Measurements from ENCODE around the gene DTNA.

GRCh38 chr18:34767601-34768027, 57.5 kb downstream of the DTNA start:
- TF ChIP-seq POLR2A (IDR thresholded peaks at IDR 0.05) = no peak
- no peak for TF ChIP-seq CTCF (IDR thresholded peaks at IDR 0.05)

All from Peyer's patch (tissue), 4 donors.